ENCODE data around the gene MTUS2.

MTUS2 gene

DNA sequence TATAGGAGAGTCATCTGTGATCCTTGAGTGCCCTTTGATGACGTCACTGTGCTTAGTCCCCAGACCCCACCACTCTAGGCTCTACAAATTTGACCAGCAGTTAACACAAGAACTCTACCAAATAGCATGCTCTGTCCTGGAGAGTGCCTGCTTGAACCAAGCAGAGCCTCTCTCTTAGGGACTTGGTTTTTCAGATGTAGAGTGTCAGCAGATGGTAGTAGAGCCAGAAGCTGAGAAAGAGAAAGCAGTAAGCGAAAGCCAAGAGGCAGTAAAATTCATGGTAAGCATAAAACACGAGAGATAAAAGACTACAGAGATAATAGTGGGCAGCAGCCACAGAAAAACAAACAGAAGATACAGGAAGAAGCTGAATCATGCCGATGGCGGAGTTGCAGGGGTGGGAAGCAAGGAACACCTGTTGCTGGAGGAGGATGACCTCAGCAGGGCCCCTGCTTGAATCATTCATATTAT is 582.1 kb downstream of the MTUS2 start:
- H3K27ac ChIP-seq (ENCODE audit: low read depth, low read length) = no peak overlapping the region
- H3K27me3 ChIP-seq (ENCODE audit: control insufficient read depth, low read length) = no peaks in the 10 kb centered on the region; the same call in 1 of the 2 replicates
- H3F3A ChIP-seq (ENCODE audit: control insufficient read depth, insufficient read depth) = no peaks in the 10 kb centered on the region
- no peaks in the 10 kb centered on the region for H3K36me3 ChIP-seq (ENCODE audit: control insufficient read depth, low read length)
- no peaks in the 10 kb centered on the region for H3K79me2 ChIP-seq (ENCODE audit: control insufficient read depth, low read length)
- no peaks in the 10 kb centered on the region for H3K9me3 ChIP-seq (ENCODE audit: control insufficient read depth, insufficient read depth, low read length)
- no peak overlapping the region for H3K4me2 ChIP-seq (ENCODE audit: low read length)
- H3K4me3 ChIP-seq (ENCODE audit: low read length) = no peak overlapping the region
- no peaks in the 10 kb centered on the region for H3K4me1 ChIP-seq (ENCODE audit: control insufficient read depth, low read length)
- H4K20me1 ChIP-seq (ENCODE audit: control insufficient read depth, insufficient read depth, low read depth, low read length) = no peaks in the 10 kb centered on the region
- TF ChIP-seq EZH2phosphoT487 (IDR thresholded peaks at IDR 0.05; ENCODE audit: borderline replicate concordance, low read length) = no peak
- TF ChIP-seq, protein P1, sequence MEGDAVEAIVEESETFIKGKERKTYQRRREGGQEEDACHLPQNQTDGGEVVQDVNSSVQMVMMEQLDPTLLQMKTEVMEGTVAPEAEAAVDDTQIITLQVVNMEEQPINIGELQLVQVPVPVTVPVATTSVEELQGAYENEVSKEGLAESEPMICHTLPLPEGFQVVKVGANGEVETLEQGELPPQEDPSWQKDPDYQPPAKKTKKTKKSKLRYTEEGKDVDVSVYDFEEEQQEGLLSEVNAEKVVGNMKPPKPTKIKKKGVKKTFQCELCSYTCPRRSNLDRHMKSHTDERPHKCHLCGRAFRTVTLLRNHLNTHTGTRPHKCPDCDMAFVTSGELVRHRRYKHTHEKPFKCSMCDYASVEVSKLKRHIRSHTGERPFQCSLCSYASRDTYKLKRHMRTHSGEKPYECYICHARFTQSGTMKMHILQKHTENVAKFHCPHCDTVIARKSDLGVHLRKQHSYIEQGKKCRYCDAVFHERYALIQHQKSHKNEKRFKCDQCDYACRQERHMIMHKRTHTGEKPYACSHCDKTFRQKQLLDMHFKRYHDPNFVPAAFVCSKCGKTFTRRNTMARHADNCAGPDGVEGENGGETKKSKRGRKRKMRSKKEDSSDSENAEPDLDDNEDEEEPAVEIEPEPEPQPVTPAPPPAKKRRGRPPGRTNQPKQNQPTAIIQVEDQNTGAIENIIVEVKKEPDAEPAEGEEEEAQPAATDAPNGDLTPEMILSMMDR (IDR thresholded peaks at IDR 0.05; ENCODE audit: low read depth, low read length, poor library complexity, severe bottlenecking) = no peak
- no peaks in the 10 kb centered on the region for H3K9me2 ChIP-seq (replicated peaks; ENCODE audit: control insufficient read depth, low read length)

DNA sequence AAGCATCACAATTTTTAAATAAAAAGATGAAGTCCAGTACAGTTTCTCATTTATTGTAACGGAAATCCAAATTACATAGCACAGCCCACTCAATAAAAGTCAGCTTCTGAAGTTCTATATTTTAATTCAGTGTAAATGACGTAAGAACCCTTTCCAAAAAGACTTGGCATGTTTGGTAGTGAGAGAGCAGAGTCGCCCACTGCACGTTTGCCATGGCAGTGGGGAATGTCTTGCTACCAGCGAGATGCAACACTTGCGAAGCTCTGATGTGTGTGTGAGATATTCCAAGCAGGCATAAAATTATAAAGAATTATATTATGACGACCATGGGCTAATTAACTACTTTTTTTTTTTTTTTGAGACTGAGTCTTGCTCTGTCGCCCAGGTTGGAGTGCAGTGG is 585.3 kb downstream of the MTUS2 start:
- Histone ChIP-seq H3F3A (ENCODE audit: control insufficient read depth, insufficient read depth) (no peaks in the 10 kb centered on the region), H3K4me3 (ENCODE audit: low read length) (no peak overlapping the region), H3K9me3 (ENCODE audit: control insufficient read depth, insufficient read depth, low read length) (no peaks in the 10 kb centered on the region), H3K9me2 (replicated peaks; ENCODE audit: control insufficient read depth, low read length) (no peaks in the 10 kb centered on the region), H3K36me3 (ENCODE audit: control insufficient read depth, low read length) (no peaks in the 10 kb centered on the region), H4K20me1 (ENCODE audit: control insufficient read depth, insufficient read depth, low read depth, low read length) (no peaks in the 10 kb centered on the region), H3K4me1 (ENCODE audit: control insufficient read depth, low read length) (no peaks in the 10 kb centered on the region), H3K4me2 (ENCODE audit: low read length) (no peak overlapping the region), H3K27ac (ENCODE audit: low read depth, low read length) (no peak overlapping the region), H3K27me3 (ENCODE audit: control insufficient read depth, low read length) (no peaks in the 10 kb centered on the region; the same call in 1 of the 2 replicates), H3K79me2 (ENCODE audit: control insufficient read depth, low read length) (no peaks in the 10 kb centered on the region)
- TF ChIP-seq, protein P1 (IDR thresholded peaks at IDR 0.05; ENCODE audit: low read depth, low read length, poor library complexity, severe bottlenecking) = no peak
- TF ChIP-seq EZH2phosphoT487 (IDR thresholded peaks at IDR 0.05; ENCODE audit: borderline replicate concordance, low read length) = no peak

DNA sequence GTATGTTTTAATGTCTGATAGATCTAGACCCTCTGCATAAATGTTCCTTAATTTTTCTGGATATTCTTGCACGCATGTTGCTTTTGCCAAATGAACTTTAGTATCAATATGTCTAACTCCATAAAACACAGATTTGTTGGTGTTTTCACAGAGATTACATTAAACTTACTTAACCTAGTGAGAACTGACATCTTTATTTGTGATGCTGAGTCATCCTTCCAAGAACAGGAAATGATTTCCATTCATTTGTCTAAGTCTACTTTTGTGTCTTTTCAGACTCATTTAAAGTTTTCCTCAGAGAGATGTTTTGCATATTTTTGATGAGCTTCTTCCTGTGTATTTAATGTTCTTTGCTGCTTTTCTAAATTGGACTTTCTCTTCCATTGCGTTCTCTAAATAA is 591.3 kb downstream of the MTUS2 start:
- H4K20me1 ChIP-seq (ENCODE audit: control insufficient read depth, insufficient read depth, low read depth, low read length) = no peaks in the 10 kb centered on the region
- no peak overlapping the region for H3K4me2 ChIP-seq (ENCODE audit: low read length)
- H3K9me2 ChIP-seq (replicated peaks; ENCODE audit: control insufficient read depth, low read length) = no peaks in the 10 kb centered on the region
- H3K9me3 ChIP-seq (ENCODE audit: control insufficient read depth, insufficient read depth, low read length) = no peaks in the 10 kb centered on the region
- H3K36me3 ChIP-seq (ENCODE audit: control insufficient read depth, low read length) = no peaks in the 10 kb centered on the region
- TF ChIP-seq EZH2phosphoT487 (IDR thresholded peaks at IDR 0.05; ENCODE audit: borderline replicate concordance, low read length) = no peak
- TF ChIP-seq, protein P1 (IDR thresholded peaks at IDR 0.05; ENCODE audit: low read depth, low read length, poor library complexity, severe bottlenecking) = no peak
- H3K4me3 ChIP-seq (ENCODE audit: low read length) = no peak overlapping the region
- H3F3A ChIP-seq (ENCODE audit: control insufficient read depth, insufficient read depth) = no peaks in the 10 kb centered on the region
- H3K27me3 ChIP-seq (ENCODE audit: control insufficient read depth, low read length) = no peaks in the 10 kb centered on the region
- no peaks in the 10 kb centered on the region for H3K79me2 ChIP-seq (ENCODE audit: control insufficient read depth, low read length)
- no peak overlapping the region for H3K27ac ChIP-seq (ENCODE audit: low read depth, low read length)
- no peaks in the 10 kb centered on the region for H3K4me1 ChIP-seq (ENCODE audit: control insufficient read depth, low read length)

All from DOHH2 (cell line).